Measurements from ENCODE around the gene HLA-DMA. TPM values are rescaled to one million over a fixed set of nuclear protein-coding genes. Genes with fewer than 3 reads are reported as not detected.

HLA-DMA gene
- total RNA-seq, 1 experiment from 2014 or later, result 2.8 TPM

GRCh38 chr6:32945953-32946352 is 6.9 kb downstream of the HLA-DMA start:
- intact Hi-C loops (cut with micrococcal nuclease; ENCODE audit: unreplicated experiment), result loop anchor here (5.0 kb wide), 1 partner anchor 59 kb away; no protein-coding TSS in a partner anchor
- H3K4me1 ChIP-seq (ENCODE audit: control insufficient read depth, insufficient read depth, low read length), result no peaks in the 10 kb centered on the region
- ATAC-seq, result no peak
- ChIA-PET CTCF (no interaction called here), POLR2A (no interaction called here)
- no peak overlapping the region for H3K4me3 ChIP-seq (ENCODE audit: low read depth in 2 of 2, low read length in 2 of 2)
- in situ Hi-C loops (cut with HindIII; ENCODE audit: low pct_unique_long_range_greater_than_20kb, low sequenced_read_pairs), result no loop called here
- H3K27ac ChIP-seq (ENCODE audit: low read length), result no peak overlapping the region
- no peaks in the 10 kb centered on the region for H3K36me3 ChIP-seq (ENCODE audit: control insufficient read depth, insufficient read depth, low read length)
- H3K27me3 ChIP-seq (ENCODE audit: control insufficient read depth, insufficient read depth, low read length), result no peaks in the 10 kb centered on the region
- no peak for DNase-seq (ENCODE audit: low read depth, low spot score)
- no TSS peak for BruUV-seq (replicated peaks)
- TF ChIP-seq POLR2AphosphoS5 (IDR thresholded peaks at IDR 0.05; ENCODE audit: low read depth, low read length) (no peak), REST (IDR thresholded peaks at IDR 0.05; ENCODE audit: insufficient read depth in 1 of 2, low read depth in 2 of 2, low read length in 1 of 2) (no peak)
- no peaks in the 10 kb centered on the region for H3K9me3 ChIP-seq (ENCODE audit: control insufficient read depth, insufficient read depth, low read depth, low read length)

- TF ChIP-seq TCF7L2 (IDR thresholded peaks at IDR 0.05; ENCODE audit: low read depth, low read length), result no peak
- TF ChIP-seq REST (IDR thresholded peaks at IDR 0.05; ENCODE audit: insufficient read depth in 1 of 2, low read depth in 2 of 2, low read length in 1 of 2), result no peak
- TF ChIP-seq, protein P1, sequence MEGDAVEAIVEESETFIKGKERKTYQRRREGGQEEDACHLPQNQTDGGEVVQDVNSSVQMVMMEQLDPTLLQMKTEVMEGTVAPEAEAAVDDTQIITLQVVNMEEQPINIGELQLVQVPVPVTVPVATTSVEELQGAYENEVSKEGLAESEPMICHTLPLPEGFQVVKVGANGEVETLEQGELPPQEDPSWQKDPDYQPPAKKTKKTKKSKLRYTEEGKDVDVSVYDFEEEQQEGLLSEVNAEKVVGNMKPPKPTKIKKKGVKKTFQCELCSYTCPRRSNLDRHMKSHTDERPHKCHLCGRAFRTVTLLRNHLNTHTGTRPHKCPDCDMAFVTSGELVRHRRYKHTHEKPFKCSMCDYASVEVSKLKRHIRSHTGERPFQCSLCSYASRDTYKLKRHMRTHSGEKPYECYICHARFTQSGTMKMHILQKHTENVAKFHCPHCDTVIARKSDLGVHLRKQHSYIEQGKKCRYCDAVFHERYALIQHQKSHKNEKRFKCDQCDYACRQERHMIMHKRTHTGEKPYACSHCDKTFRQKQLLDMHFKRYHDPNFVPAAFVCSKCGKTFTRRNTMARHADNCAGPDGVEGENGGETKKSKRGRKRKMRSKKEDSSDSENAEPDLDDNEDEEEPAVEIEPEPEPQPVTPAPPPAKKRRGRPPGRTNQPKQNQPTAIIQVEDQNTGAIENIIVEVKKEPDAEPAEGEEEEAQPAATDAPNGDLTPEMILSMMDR (IDR thresholded peaks at IDR 0.05), result no peak
- TF ChIP-seq POLR2AphosphoS5 (IDR thresholded peaks at IDR 0.05; ENCODE audit: low read depth, low read length), result no peak
- no peak for TF ChIP-seq SIN3A (IDR thresholded peaks at IDR 0.05; ENCODE audit: borderline replicate concordance, insufficient read depth, low read depth, low read length)
- no peak for DNase-seq (ENCODE audit: low read depth, low spot score)
- in situ Hi-C loops (cut with HindIII; ENCODE audit: low pct_unique_long_range_greater_than_20kb, low sequenced_read_pairs) (no loop called here), intact Hi-C loops (cut with micrococcal nuclease; ENCODE audit: unreplicated experiment) (loop anchor here (5.0 kb wide), 1 partner anchor 58 kb away; no protein-coding TSS in a partner anchor)
- Histone ChIP-seq H3K36me3 (ENCODE audit: control insufficient read depth, insufficient read depth, low read length) (no peaks in the 10 kb centered on the region), H3K9me3 (ENCODE audit: control insufficient read depth, insufficient read depth, low read depth, low read length) (no peaks in the 10 kb centered on the region), H3K4me1 (ENCODE audit: control insufficient read depth, insufficient read depth, low read length) (no peaks in the 10 kb centered on the region), H3K27ac (ENCODE audit: low read length) (no peak overlapping the region), H3K4me3 (ENCODE audit: low read depth in 2 of 2, low read length in 2 of 2) (no peak overlapping the region), H3K27me3 (ENCODE audit: control insufficient read depth, insufficient read depth, low read length) (no peaks in the 10 kb centered on the region; the same call in 1 of the 2 replicates)
- CTCF ChIA-PET, result no interaction called here
- BruUV-seq (replicated peaks), result no TSS peak
- ATAC-seq, result no peak
- POLR2A ChIA-PET, result no interaction called here
These were observed 7.7 kb downstream of the HLA-DMA start for GRCh38 chr6:32945108-32945760.
